Activated CD8-positive, alpha-beta memory T cell treated with anti-CD3 and anti-CD28 coated beads, Interleukin-2, amount 10 ng/mL, durations not matched to agents 7 days and 5 days (primary cell): ENCODE measurements around the gene ACO1. TPM values are rescaled to one million over a fixed set of nuclear protein-coding genes. Genes with fewer than 3 reads are reported as not detected.
A peak's percentile ranks its signal among the peaks of the same experiment; 100 is the strongest.

ENCODE experiments used
- ATAC-seq: fragments of 150-1000 bp; cut with Tn5 transposase; one replicate; pipeline ENCODE4 v1.10.0; 2021; ENCODE audit warnings: moderate library complexity
- CTCF ChIA-PET: fragments of 350-600 bp; sonication (Branson Sonifier 250); formaldehyde crosslinking; loops from one replicate; lab custom pipeline; 2021; ENCODE audit warnings: antibody characterized with exemption; lab: Charles Lee
- DNase-seq: peaks from one replicate; pipeline ENCODE4 v3.0.0-alpha.2; 2020
- H3K27ac Mint-ChIP-seq: one replicate; pipeline ENCODE4 v1.8.0; 2021; ENCODE audit warnings: mild to moderate bottlenecking, mixed read lengths
- H3K27me3 Mint-ChIP-seq: one replicate; pipeline ENCODE4 v1.8.0; 2021; ENCODE audit warnings: mixed read lengths
- H3K36me3 Mint-ChIP-seq: one replicate; pipeline ENCODE4 v1.8.0; 2021; ENCODE audit warnings: mild to moderate bottlenecking, mixed read lengths
- H3K4me1 Mint-ChIP-seq: one replicate; pipeline ENCODE4 v1.8.0; 2021; ENCODE audit warnings: mixed read lengths
- H3K4me3 Mint-ChIP-seq: one replicate; pipeline ENCODE4 v1.8.0; 2021; ENCODE audit warnings: mild to moderate bottlenecking, moderate library complexity, mixed read lengths
- H3K9me3 Mint-ChIP-seq: one replicate; pipeline ENCODE4 v1.8.0; 2022; ENCODE audit warnings: low read depth, mixed read lengths
- total RNA-seq, 2 experiments: library from RNA; stranded (reverse); gene quantifications; one replicate each; pipeline ENCODE4 v1.2.3, GENCODE V29; 2021

The ACO1 gene
- total RNA-seq, 2 experiments from 2014 or later = 7.0 to 9.9 TPM

DNA sequence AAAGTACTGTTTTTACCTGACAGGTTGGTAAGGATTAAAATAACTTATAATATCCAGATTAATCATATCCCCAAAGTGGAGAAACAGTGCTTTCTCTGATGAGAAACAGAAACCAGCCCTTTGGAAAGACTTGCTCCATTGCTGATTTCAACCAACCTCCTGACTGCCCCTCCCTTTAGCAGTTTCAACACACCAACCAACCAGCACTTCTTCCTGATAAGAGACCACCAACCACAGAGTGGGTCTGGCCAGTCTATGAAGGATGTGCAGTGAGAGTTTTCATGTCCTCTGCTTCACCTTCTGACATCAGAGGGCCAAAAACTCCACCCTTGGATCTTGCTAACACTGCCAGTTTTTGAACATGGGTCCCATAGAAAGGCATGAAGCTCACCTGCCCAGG lies 113.5 kb downstream of the ACO1 start:
- CTCF ChIA-PET = no interaction called here
- H3K4me3 Mint-ChIP-seq = no peak overlapping the region
- H3K27ac Mint-ChIP-seq = peak overlapping the region; percentile 29
- no peak for ATAC-seq
- peaks cover 6% of the 10 kb centered on the region for H3K4me1 Mint-ChIP-seq
- peaks cover 62% of the 10 kb centered on the region for H3K36me3 Mint-ChIP-seq
- H3K27me3 Mint-ChIP-seq = no peaks in the 10 kb centered on the region
- H3K9me3 Mint-ChIP-seq = no peaks in the 10 kb centered on the region
- DNase-seq = no peak

DNA sequence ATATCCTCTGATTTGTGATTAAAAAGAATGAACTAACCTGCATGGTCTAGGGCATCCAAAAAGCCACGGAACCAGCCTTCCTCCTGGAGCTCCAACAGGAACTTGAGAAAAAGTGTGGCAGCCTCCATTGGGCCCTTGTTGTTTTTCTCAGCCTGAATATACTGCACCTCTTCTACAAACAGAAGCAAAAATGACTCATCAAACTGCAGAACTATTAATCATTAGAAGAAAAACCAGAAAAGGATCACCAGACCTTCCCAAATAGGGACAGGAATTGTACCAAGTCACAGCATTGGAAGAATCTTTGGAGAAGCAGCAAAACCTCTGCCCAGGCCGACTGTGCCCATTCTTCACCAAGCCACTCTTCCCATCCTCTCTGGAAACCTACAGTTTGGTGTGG lies 116.3 kb downstream of the ACO1 start:
- Mint-ChIP-seq H3K27ac (no peak overlapping the region), H3K4me1 (peaks cover 6% of the 10 kb centered on the region), H3K27me3 (no peaks in the 10 kb centered on the region)

DNA sequence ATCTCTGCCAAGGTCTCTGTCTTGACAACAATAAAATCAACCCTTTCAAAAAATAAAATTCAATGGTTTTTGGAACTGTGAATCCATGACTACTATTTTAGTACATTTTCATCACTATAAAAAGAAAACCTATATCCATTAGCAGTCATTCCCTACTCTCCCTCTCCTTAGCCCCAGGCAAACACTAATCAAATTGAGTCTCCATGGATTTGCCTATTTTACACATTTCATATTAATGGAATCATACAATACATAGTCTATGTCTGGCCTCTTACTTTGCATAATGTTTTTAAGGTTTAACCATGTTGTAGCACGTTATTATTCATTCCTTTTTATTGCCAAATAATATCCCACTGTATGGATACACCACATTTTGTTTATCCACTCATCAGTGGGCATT lies 117.4 kb downstream of the ACO1 start:
- CTCF ChIA-PET = interaction anchor here (1.2 kb wide), 1 partner anchor 123 kb away, joined by 4 read pairs; no protein-coding TSS in a partner anchor
- H3K4me3 Mint-ChIP-seq = no peak overlapping the region

More for the DNA sequence above, 116.3 kb downstream of the ACO1 start:
- CTCF ChIA-PET = interaction anchor here (1.0 to 1.2 kb wide), 2 partner anchors 97 to 122 kb away, joined by 3 to 4 read pairs; no protein-coding TSS in a partner anchor
- ATAC-seq (no peak), DNase-seq (no peak)
- H3K36me3 Mint-ChIP-seq = peaks cover 62% of the 10 kb centered on the region
- no peak overlapping the region for H3K4me3 Mint-ChIP-seq
- H3K9me3 Mint-ChIP-seq = no peaks in the 10 kb centered on the region

DNA sequence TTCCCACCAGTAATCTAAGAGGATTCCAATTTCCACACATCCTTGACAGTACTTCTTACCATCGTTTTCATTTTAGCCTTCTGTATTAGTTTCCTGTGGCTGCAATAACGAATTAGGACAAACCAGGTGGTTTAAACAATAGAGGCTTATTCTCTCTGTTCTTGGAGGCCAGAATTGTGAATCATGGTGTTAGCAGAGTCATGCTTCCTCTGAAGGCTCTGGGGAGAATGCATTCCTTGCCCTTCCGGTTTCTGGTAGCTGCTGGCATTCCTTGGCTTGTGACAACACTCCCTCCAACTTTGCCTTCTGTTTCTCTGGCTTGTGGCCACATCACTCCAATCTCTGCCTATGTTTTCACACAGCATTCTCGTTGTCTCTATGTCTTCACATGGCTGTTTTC lies 118.0 kb downstream of the ACO1 start:
- Mint-ChIP-seq H3K27me3 (no peaks in the 10 kb centered on the region), H3K36me3 (peaks cover 50% of the 10 kb centered on the region), H3K4me3 (no peak overlapping the region), H3K27ac (no peak overlapping the region), H3K9me3 (no peaks in the 10 kb centered on the region), H3K4me1 (peaks cover 6% of the 10 kb centered on the region)
- DNase-seq (no peak), ATAC-seq (no peak)
- CTCF ChIA-PET = no interaction called here

More for the DNA sequence above, 117.4 kb downstream of the ACO1 start:
- H3K27me3 Mint-ChIP-seq = no peaks in the 10 kb centered on the region
- DNase-seq (no peak), ATAC-seq (no peak)
- H3K9me3 Mint-ChIP-seq = no peaks in the 10 kb centered on the region
- peaks cover 6% of the 10 kb centered on the region for H3K4me1 Mint-ChIP-seq
- H3K36me3 Mint-ChIP-seq = peaks cover 52% of the 10 kb centered on the region
- H3K27ac Mint-ChIP-seq = no peak overlapping the region

DNA sequence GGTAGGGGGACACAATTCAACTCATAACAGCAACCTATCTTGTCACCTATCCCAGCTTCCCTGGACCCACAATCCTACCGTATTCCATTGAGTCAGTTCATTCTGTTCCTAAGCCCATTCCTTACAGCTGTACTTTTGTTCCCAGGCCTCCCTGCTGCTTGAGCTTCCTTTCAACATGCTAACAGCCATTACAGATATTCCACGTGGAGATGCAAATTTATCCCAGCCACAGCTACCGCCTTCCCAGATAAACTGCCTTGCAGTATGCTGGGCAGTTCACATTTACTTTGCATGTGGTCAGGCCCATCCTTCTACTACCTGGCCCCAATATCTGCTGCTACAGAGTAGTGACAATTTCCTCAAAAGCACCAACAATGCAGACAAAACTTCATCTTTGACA lies 118.6 kb downstream of the ACO1 start:
- no peak overlapping the region for H3K4me3 Mint-ChIP-seq
- H3K36me3 Mint-ChIP-seq = peaks cover 46% of the 10 kb centered on the region
- ATAC-seq = no peak
- peaks cover 5% of the 10 kb centered on the region for H3K4me1 Mint-ChIP-seq
- CTCF ChIA-PET = interaction anchor here (1.5 kb wide), 1 partner anchor 124 kb away, joined by 3 read pairs; no protein-coding TSS in a partner anchor
- H3K27ac Mint-ChIP-seq = no peak overlapping the region
- H3K9me3 Mint-ChIP-seq = no peaks in the 10 kb centered on the region
- DNase-seq = no peak
- no peaks in the 10 kb centered on the region for H3K27me3 Mint-ChIP-seq

Other genes starting within 250 kb of the ACO1 start
- 10 to 100 TPM; 27.1 to 40.0 TPM for gene RIGI, start 141.6 kb downstream of the ACO1 start, total RNA-seq
- 10 to 100 TPM; 20.8 to 22.2 TPM for gene SMIM27, start 167.7 kb downstream of the ACO1 start, total RNA-seq
- 10 to 100 TPM; 12.1 to 15.2 TPM for gene TOPORS, start 167.9 kb downstream of the ACO1 start, total RNA-seq
- 10 to 100 TPM; 48.7 to 56.6 TPM for gene NDUFB6, start 188.5 kb downstream of the ACO1 start, total RNA-seq